ENCODE measurements around the gene FAM168B.

- TF ChIP-seq SP2 (CRISPR knock-in tag; IDR thresholded peaks at IDR 0.05) = no peak
- TF ChIP-seq TRIM24 (CRISPR knock-in tag; IDR thresholded peaks at IDR 0.05) = no peak
- TF ChIP-seq RAD21 (CRISPR knock-in tag; IDR thresholded peaks at IDR 0.05) = no peak
- TF ChIP-seq HINFP (CRISPR knock-in tag; IDR thresholded peaks at IDR 0.05; ENCODE audit: low read depth) = no peak
- TF ChIP-seq ZNF24 (IDR thresholded peaks at IDR 0.05) = no peak
- no peak for TF ChIP-seq ZNF329 (CRISPR knock-in tag; IDR thresholded peaks at IDR 0.05; ENCODE audit: low read depth)
- no peak for TF ChIP-seq ATF1 (CRISPR knock-in tag; IDR thresholded peaks at IDR 0.05)
- no peak for TF ChIP-seq SRSF1 (optimal IDR thresholded peaks at IDR 0.05; ENCODE audit: low read depth, low read length)
- no peak for TF ChIP-seq POLR2A (IDR thresholded peaks at IDR 0.05; ENCODE audit: insufficient read depth in 1 of 2, low read depth in 2 of 2, low read length in 2 of 2)
- TF ChIP-seq ZNF232 (CRISPR knock-in tag; IDR thresholded peaks at IDR 0.05; ENCODE audit: borderline replicate concordance) = no peak
- no peak for TF ChIP-seq ZFP1 (CRISPR knock-in tag; IDR thresholded peaks at IDR 0.05)
- no peak for TF ChIP-seq CTCF (CRISPR knock-in tag; IDR thresholded peaks at IDR 0.05)
- TF ChIP-seq ZBTB7B (CRISPR knock-in tag; IDR thresholded peaks at IDR 0.05) = no peak
- no peak for TF ChIP-seq SMC3 (IDR thresholded peaks at IDR 0.05; ENCODE audit: low read length)
These were observed 57.4 kb downstream of the FAM168B start for GRCh38 chr2:131035826-131036231.

Measured in HepG2 (cell line).